ENCODE data around the gene PHF5A.

- TF ChIP-seq, protein P1, sequence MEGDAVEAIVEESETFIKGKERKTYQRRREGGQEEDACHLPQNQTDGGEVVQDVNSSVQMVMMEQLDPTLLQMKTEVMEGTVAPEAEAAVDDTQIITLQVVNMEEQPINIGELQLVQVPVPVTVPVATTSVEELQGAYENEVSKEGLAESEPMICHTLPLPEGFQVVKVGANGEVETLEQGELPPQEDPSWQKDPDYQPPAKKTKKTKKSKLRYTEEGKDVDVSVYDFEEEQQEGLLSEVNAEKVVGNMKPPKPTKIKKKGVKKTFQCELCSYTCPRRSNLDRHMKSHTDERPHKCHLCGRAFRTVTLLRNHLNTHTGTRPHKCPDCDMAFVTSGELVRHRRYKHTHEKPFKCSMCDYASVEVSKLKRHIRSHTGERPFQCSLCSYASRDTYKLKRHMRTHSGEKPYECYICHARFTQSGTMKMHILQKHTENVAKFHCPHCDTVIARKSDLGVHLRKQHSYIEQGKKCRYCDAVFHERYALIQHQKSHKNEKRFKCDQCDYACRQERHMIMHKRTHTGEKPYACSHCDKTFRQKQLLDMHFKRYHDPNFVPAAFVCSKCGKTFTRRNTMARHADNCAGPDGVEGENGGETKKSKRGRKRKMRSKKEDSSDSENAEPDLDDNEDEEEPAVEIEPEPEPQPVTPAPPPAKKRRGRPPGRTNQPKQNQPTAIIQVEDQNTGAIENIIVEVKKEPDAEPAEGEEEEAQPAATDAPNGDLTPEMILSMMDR (IDR thresholded peaks at IDR 0.05): no peak
- TF ChIP-seq EZH2phosphoT487 (IDR thresholded peaks at IDR 0.05): no peak
These were observed 38.5 kb downstream of the PHF5A start for GRCh38 chr22:41429951-41430332.

Data from neural progenitor cell (in vitro differentiated cells).